Measurements from ENCODE around the gene MACROD2.

- no peak for TF ChIP-seq ZBTB33 (IDR thresholded peaks at IDR 0.05)
- TF ChIP-seq CTCF (IDR thresholded peaks at IDR 0.05; ENCODE audit: low read depth, low read length, missing input control) = no peak
- no peak for TF ChIP-seq TAF1 (conservative IDR thresholded peaks at IDR 0.05)
- TF ChIP-seq, protein P1, sequence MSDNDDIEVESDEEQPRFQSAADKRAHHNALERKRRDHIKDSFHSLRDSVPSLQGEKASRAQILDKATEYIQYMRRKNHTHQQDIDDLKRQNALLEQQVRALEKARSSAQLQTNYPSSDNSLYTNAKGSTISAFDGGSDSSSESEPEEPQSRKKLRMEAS (IDR thresholded peaks at IDR 0.05) = no peak
- TF ChIP-seq, protein P2, sequence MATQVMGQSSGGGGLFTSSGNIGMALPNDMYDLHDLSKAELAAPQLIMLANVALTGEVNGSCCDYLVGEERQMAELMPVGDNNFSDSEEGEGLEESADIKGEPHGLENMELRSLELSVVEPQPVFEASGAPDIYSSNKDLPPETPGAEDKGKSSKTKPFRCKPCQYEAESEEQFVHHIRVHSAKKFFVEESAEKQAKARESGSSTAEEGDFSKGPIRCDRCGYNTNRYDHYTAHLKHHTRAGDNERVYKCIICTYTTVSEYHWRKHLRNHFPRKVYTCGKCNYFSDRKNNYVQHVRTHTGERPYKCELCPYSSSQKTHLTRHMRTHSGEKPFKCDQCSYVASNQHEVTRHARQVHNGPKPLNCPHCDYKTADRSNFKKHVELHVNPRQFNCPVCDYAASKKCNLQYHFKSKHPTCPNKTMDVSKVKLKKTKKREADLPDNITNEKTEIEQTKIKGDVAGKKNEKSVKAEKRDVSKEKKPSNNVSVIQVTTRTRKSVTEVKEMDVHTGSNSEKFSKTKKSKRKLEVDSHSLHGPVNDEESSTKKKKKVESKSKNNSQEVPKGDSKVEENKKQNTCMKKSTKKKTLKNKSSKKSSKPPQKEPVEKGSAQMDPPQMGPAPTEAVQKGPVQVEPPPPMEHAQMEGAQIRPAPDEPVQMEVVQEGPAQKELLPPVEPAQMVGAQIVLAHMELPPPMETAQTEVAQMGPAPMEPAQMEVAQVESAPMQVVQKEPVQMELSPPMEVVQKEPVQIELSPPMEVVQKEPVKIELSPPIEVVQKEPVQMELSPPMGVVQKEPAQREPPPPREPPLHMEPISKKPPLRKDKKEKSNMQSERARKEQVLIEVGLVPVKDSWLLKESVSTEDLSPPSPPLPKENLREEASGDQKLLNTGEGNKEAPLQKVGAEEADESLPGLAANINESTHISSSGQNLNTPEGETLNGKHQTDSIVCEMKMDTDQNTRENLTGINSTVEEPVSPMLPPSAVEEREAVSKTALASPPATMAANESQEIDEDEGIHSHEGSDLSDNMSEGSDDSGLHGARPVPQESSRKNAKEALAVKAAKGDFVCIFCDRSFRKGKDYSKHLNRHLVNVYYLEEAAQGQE (IDR thresholded peaks at IDR 0.05) = no peak
- TF ChIP-seq GABPA (IDR thresholded peaks at IDR 0.05 in 1 of 2, conservative IDR thresholded peaks at IDR 0.05 in 1 of 2) = no peak
- TF ChIP-seq YY1 (IDR thresholded peaks at IDR 0.05) = no peak
- no peak for TF ChIP-seq EGR1 (IDR thresholded peaks at IDR 0.05; ENCODE audit: low read depth in 2 of 2)
- no peak for TF ChIP-seq RAD21 (IDR thresholded peaks at IDR 0.05)
- TF ChIP-seq, protein P3, sequence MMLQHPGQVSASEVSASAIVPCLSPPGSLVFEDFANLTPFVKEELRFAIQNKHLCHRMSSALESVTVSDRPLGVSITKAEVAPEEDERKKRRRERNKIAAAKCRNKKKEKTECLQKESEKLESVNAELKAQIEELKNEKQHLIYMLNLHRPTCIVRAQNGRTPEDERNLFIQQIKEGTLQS (IDR thresholded peaks at IDR 0.05) = no peak
- TF ChIP-seq FOXA1 (IDR thresholded peaks at IDR 0.05) = no peak
- no peak for TF ChIP-seq RXRA (IDR thresholded peaks at IDR 0.05)
- no peak for TF ChIP-seq JUND (IDR thresholded peaks at IDR 0.05)
Observed at GRCh38 chr20:13990465-13990864, 4.9 kb upstream of the MACROD2 start, which contains the start of gene SEL1L2.

All from liver (tissue), 3 donors.